Adipocyte (in vitro differentiated cells): Measurements from ENCODE around the gene SNX7.

Experiments
- DNase-seq: peaks from one replicate; pipeline ENCODE4 v3.0.0-alpha.2; 2015; ENCODE audit warnings: low read depth
- H3K27me3 ChIP-seq: replicated peaks from 2 replicates; pipeline ENCODE4 v1.7.0; 2013; ENCODE audit warnings: mild to moderate bottlenecking, low read length, moderate library complexity; ENCODE audit not compliant: control insufficient read depth, insufficient read depth
- H3K36me3 ChIP-seq: 2 replicates; pipeline ENCODE4 v1.7.0; 2013; ENCODE audit warnings: low read length, mild to moderate bottlenecking, moderate library complexity; ENCODE audit not compliant: control insufficient read depth, insufficient read depth, severe bottlenecking
- H3K4me1 ChIP-seq: 2 replicates; pipeline ENCODE4 v1.7.0; 2013; ENCODE audit warnings: mild to moderate bottlenecking, low read length, moderate library complexity; ENCODE audit not compliant: control insufficient read depth, insufficient read depth
- H3K4me3 ChIP-seq: 2 replicates; pipeline ENCODE4 v1.7.0; 2013; ENCODE audit warnings: mild to moderate bottlenecking, low read length, moderate library complexity
- H3K9ac ChIP-seq: 2 replicates; pipeline ENCODE4 v1.7.0; 2013; ENCODE audit warnings: mild to moderate bottlenecking, low read length, moderate library complexity
- H3K9me3 ChIP-seq: 2 replicates; pipeline ENCODE4 v1.7.0; 2013; ENCODE audit warnings: mild to moderate bottlenecking, low read length, moderate library complexity; ENCODE audit not compliant: control insufficient read depth

SNX7 gene

GRCh38 chr1:98700228-98700627 lies 38.7 kb downstream of the SNX7 start:
- Histone ChIP-seq H3K27me3 (no peaks in the 10 kb centered on the region), H3K9ac (no peak overlapping the region), H3K9me3 (no peaks in the 10 kb centered on the region), H3K4me1 (peaks cover 7% of the 10 kb centered on the region), H3K36me3 (peaks cover 5% of the 10 kb centered on the region), H3K4me3 (no peak overlapping the region)
- no peak for DNase-seq

- H3K4me1 ChIP-seq, result peaks cover 7% of the 10 kb centered on the region
- H3K36me3 ChIP-seq, result peaks cover 5% of the 10 kb centered on the region
- no peak overlapping the region for H3K9ac ChIP-seq
- H3K27me3 ChIP-seq, result no peaks in the 10 kb centered on the region
- H3K9me3 ChIP-seq, result no peaks in the 10 kb centered on the region
- H3K4me3 ChIP-seq, result no peak overlapping the region
- DNase-seq, result peak; percentile 55
These were observed 41.5 kb downstream of the SNX7 start for GRCh38 chr1:98702976-98703375.

- peaks cover 7% of the 10 kb centered on the region for H3K4me1 ChIP-seq
- no peak overlapping the region for H3K9ac ChIP-seq
- H3K9me3 ChIP-seq, result no peaks in the 10 kb centered on the region
- DNase-seq, result no peak
- H3K27me3 ChIP-seq, result no peaks in the 10 kb centered on the region
- H3K4me3 ChIP-seq, result no peak overlapping the region
- H3K36me3 ChIP-seq, result peaks cover 6% of the 10 kb centered on the region
These were observed 43.0 kb downstream of the SNX7 start for GRCh38 chr1:98704474-98704873.

- H3K9me3 ChIP-seq, result no peaks in the 10 kb centered on the region
- DNase-seq, result no peak
- H3K4me1 ChIP-seq, result peaks cover 7% of the 10 kb centered on the region
- no peak overlapping the region for H3K4me3 ChIP-seq
- H3K36me3 ChIP-seq, result peaks cover 6% of the 10 kb centered on the region
- H3K27me3 ChIP-seq, result no peaks in the 10 kb centered on the region
- no peak overlapping the region for H3K9ac ChIP-seq
These were observed 43.5 kb downstream of the SNX7 start for GRCh38 chr1:98704971-98705370.

- Histone ChIP-seq H3K9ac (no peak overlapping the region), H3K4me3 (no peak overlapping the region), H3K27me3 (no peaks in the 10 kb centered on the region), H3K4me1 (peaks cover 7% of the 10 kb centered on the region), H3K9me3 (no peaks in the 10 kb centered on the region), H3K36me3 (peaks cover 6% of the 10 kb centered on the region)
- DNase-seq, result no peak
These were observed 44.1 kb downstream of the SNX7 start for GRCh38 chr1:98705591-98705990.

- peak; percentile 11 for DNase-seq
- Histone ChIP-seq H3K4me1 (peaks cover 7% of the 10 kb centered on the region), H3K9me3 (no peaks in the 10 kb centered on the region), H3K27me3 (no peaks in the 10 kb centered on the region), H3K36me3 (peaks cover 8% of the 10 kb centered on the region), H3K9ac (no peak overlapping the region), H3K4me3 (no peak overlapping the region)
These were observed 44.8 kb downstream of the SNX7 start for GRCh38 chr1:98706173-98706843.

GRCh38 chr1:98707556-98707955 lies 46.0 kb downstream of the SNX7 start:
- Histone ChIP-seq H3K4me1 (peaks cover 7% of the 10 kb centered on the region), H3K9me3 (no peaks in the 10 kb centered on the region), H3K36me3 (peaks cover 17% of the 10 kb centered on the region), H3K27me3 (no peaks in the 10 kb centered on the region), H3K9ac (no peak overlapping the region), H3K4me3 (no peak overlapping the region)
- no peak for DNase-seq

GRCh38 chr1:98709906-98710305 lies 48.4 kb downstream of the SNX7 start:
- Histone ChIP-seq H3K4me1 (no peaks in the 10 kb centered on the region), H3K9me3 (no peaks in the 10 kb centered on the region), H3K4me3 (no peak overlapping the region), H3K9ac (no peak overlapping the region), H3K36me3 (peaks cover 17% of the 10 kb centered on the region), H3K27me3 (no peaks in the 10 kb centered on the region)
- no peak for DNase-seq

- Histone ChIP-seq H3K4me3 (no peak overlapping the region), H3K27me3 (no peaks in the 10 kb centered on the region), H3K4me1 (no peaks in the 10 kb centered on the region), H3K36me3 (peaks cover 7% of the 10 kb centered on the region), H3K9ac (no peak overlapping the region), H3K9me3 (no peaks in the 10 kb centered on the region)
- DNase-seq, result no peak
These were observed 62.1 kb downstream of the SNX7 start for GRCh38 chr1:98723574-98723973.

- Histone ChIP-seq H3K4me3 (no peak overlapping the region), H3K36me3 (peaks cover 3% of the 10 kb centered on the region), H3K27me3 (no peaks in the 10 kb centered on the region), H3K9ac (no peak overlapping the region), H3K9me3 (no peaks in the 10 kb centered on the region), H3K4me1 (no peaks in the 10 kb centered on the region)
- peak; percentile 8 for DNase-seq
These were observed 71.7 kb downstream of the SNX7 start for GRCh38 chr1:98732985-98733781.

- peak; percentile 43 for DNase-seq
- Histone ChIP-seq H3K27me3 (no peaks in the 10 kb centered on the region), H3K9me3 (no peaks in the 10 kb centered on the region), H3K36me3 (no peaks in the 10 kb centered on the region), H3K4me3 (no peak overlapping the region), H3K4me1 (no peaks in the 10 kb centered on the region), H3K9ac (no peak overlapping the region)
These were observed 72.2 kb downstream of the SNX7 start for GRCh38 chr1:98733782-98734112.
